T follicular helper cell (primary cell): ENCODE results near the gene CXorf51B.
"Not testable (repeated sequence)": the region's sequence is repeated elsewhere in the genome, so short reads cannot be mapped to it uniquely, and the experiment has no call there.

Source experiments
- DNase-seq: peaks from one replicate; pipeline ENCODE4 v3.0.0-alpha.2; 2020; ENCODE audit warnings: low read depth
- total RNA-seq, 2 experiments: gene quantifications; one replicate each; lab custom pipeline; 2026; lab: John Stamatoyannopoulos, UW

Gene CXorf51B
- 0 reads per million in 2 experiments for total RNA-seq

- DNase-seq = not testable (repeated sequence)
These were observed at the start of gene CXorf51B for GRCh38 chrX:146809471-146809870. TSS of gene CXorf51B (plus strand) at chrX:146809771. CDS start at chrX:146809792, 21 bp downstream.

- not testable (repeated sequence) for DNase-seq
These were observed 5.1 kb downstream of the CXorf51B start, which contains the start of gene CXorf51A for GRCh38 chrX:146814644-146815043. TSS of gene CXorf51A (minus strand) at chrX:146814744. CDS start at chrX:146814723, 21 bp downstream.

DNA sequence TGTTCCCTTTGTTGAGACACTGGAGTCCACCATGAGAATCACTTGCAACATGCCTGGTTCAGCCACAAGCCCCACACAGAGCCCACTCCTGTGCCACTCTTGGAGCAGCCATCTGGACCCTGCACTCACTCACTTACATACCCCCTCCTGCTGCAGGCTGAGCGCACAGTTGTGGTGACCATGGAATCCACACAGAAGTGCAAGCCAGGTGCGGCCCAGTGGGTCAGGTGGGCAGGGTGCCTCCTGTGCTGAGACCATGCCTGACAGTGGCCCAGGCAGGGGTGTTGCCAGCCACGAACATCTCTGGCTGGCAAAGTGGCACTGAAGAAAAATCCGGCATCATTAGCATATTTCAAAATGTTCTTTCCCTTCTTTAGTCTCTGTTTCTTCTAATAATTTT, 22.4 kb downstream of the CXorf51B start:
- no peak for DNase-seq

- DNase-seq = no peak
These were observed 44.7 kb downstream of the CXorf51B start for GRCh38 chrX:146854281-146854680.
